DLD1 (cell line): Measurements from ENCODE around the gene TGFBR3.

Experiments
- in situ Hi-C: cut with HindIII; loops from 2 replicates; pipeline ENCODE4 v1.10.0; 2017; ENCODE audit warnings: low sequenced_read_pairs

TGFBR3 gene

DNA sequence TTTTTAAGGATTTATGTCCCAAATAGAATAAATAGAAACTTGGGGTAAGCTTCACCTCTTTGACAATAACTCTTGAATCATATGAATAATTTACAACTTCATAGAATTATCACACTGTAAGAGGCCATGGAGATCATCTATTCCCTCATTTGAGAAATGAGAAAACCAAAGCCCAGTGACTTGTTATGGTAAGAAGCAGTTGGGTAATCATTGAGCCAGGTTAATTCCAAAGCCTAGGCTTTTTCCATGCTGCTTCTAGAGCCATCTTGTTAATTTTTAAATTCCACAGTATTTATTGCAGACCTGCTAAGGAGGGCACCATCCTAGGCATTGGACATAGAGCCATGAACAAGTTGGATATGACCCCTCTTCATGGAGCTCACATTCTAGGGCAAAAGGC lies 224.8 kb downstream of the TGFBR3 start:
- in situ Hi-C loops, result no loop called here

DNA sequence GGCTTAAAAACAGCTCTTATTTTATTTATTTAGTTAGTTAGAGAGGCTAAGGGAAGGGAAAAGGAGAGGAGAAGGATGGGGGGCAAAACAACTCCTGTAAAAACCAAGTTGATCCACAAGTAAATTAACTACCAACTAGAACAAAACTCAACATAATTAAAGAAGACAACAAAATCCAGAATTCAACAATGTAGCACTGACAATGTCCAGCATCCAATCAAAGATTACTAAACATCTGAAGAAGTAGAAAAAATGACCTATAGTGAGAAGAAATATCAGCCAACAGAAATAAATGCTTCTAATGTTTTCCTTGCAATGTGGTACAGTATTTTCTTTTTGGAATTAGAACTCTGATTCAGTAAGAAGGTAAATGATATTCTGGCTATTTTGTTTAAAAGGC lies 225.2 kb downstream of the TGFBR3 start:
- in situ Hi-C loops, result no loop called here

GRCh38 chr1:91655912-91656449 lies 230.0 kb downstream of the TGFBR3 start:
- in situ Hi-C loops, result no loop called here

GRCh38 chr1:91653183-91653582 lies 232.8 kb downstream of the TGFBR3 start:
- in situ Hi-C loops, result no loop called here

GRCh38 chr1:91651661-91652071 lies 234.3 kb downstream of the TGFBR3 start:
- in situ Hi-C loops, result no loop called here

GRCh38 chr1:91651243-91651642 lies 234.7 kb downstream of the TGFBR3 start:
- in situ Hi-C loops, result no loop called here

- in situ Hi-C loops, result no loop called here
Measured at GRCh38 chr1:91650764-91651163, 235.2 kb downstream of the TGFBR3 start.

- in situ Hi-C loops, result no loop called here
Measured at GRCh38 chr1:91647061-91647460, 238.9 kb downstream of the TGFBR3 start.

DNA sequence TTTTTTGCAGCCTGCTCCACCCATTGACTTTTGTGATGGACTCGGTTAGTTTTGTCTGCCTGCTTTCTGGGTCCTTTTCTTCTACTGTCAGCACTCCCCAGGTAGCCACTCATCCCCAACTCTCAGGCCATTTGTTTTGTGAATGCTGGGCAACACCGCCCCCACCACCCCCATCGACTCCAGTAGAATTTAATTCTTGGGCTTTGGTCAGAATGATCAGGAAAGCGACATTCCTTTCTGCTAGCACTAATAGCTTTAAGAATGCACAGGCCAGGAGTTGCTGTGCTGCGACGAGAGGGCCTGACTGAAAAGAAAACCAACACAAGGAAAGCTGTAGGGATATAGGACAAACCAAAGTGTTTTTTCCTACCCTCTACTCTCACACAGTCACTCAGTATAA lies 240.9 kb downstream of the TGFBR3 start:
- in situ Hi-C loops, result no loop called here

- in situ Hi-C loops, result no loop called here
Measured at GRCh38 chr1:91643431-91643830, 242.5 kb downstream of the TGFBR3 start.

DNA sequence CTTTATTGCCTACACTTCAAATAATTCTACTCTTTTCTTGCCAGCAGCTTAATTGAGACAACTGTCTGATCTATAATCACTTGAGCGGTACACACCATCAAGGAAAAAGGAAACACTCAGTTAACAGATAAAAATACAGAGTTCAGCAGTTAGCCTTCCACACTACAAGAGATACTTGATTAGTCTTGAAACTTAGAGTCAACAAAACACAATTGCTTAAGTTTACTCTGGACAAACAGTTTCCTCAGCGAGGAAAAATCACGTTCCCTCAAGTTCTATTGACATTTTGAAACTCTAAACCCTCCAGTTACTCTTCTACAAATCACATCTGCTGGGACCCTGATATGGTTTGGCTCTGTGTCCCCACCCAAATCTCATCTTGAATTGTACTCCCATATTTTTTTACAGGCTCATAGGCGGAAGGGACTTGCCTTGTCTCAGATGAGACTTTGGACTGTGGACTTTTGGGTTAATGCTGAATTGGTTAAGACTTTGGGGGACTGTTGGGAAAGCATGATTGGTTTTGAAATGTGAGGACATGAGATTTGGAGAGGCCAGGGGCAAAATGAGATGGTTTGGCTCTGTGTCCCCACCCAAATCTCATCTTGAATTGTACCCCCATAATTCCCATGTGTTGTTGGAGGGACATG lies 244.9 kb downstream of the TGFBR3 start:
- in situ Hi-C loops, result no loop called here

- in situ Hi-C loops, result no loop called here
Measured at GRCh38 chr1:91637539-91637994, 248.4 kb downstream of the TGFBR3 start.

- in situ Hi-C loops, result no loop called here
Measured at GRCh38 chr1:91635763-91636162, 250.2 kb downstream of the TGFBR3 start.

GRCh38 chr1:91633438-91633837 lies 252.5 kb downstream of the TGFBR3 start:
- in situ Hi-C loops, result no loop called here

DNA sequence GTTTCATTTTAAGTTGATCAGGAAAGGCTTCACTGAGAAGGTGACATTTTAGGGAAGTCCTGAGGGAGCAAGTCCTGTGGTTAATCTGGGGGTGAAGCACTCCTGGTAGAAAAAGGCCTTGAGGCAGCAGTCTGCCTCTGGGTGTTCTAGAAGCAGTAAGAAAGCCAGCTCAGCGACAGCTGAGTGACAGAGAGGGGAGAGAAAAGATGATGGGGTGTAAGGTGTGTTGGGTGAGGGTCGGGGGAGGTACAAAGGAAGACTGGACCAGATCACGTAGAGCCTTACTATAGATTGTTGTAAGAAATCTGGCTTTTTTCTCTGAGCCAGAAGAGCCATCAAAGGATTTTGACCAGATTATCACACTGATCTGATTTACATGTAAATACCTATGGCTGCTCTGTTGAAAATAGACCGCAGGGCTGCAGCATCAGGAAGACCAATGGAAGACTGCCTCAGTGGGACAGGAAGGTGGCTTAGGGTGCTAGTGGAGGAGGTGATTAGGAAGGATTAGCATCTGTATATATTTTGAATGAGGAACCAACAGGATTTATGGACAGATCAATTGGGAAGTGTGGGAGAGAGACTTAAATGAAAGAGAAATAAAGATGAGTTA lies 254.1 kb downstream of the TGFBR3 start:
- in situ Hi-C loops, result no loop called here

DNA sequence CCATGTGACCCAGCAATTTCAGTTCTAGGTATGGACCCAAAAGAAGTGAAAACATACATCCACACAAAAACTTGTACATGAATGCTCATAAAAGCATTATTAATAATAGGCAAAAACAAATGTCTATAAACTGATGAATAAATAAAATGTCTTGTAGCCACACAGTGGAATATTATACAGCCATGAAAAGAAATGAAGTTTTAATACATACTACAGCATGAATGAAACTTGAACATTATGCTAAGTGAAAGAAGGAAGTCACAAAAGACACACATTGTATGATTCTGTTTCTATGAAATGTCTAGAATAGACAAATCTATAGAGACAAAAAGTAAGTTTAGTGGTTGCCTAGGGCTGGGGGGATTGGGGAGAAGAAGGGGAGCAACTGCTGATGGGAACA lies 255.1 kb downstream of the TGFBR3 start:
- in situ Hi-C loops, result no loop called here
